ENCODE results near the gene CARD9. TPM values are rescaled to one million over a fixed set of nuclear protein-coding genes. Genes with fewer than 3 reads are reported as not detected.
A peak's percentile ranks its signal among the peaks of the same experiment; 100 is the strongest.

Gene CARD9
- total RNA-seq, 1 experiment from 2014 or later, result 5.6 TPM

GRCh38 chr9:136363949-136364748 lies 9.3 kb downstream of the CARD9 start:
- H3K9me3 ChIP-seq (ENCODE audit: control insufficient read depth, low read depth, low read length), result no peaks in the 10 kb centered on the region
- Mint-ChIP-seq H3K36me3 (ENCODE audit: insufficient read depth in 1 of 3, low read depth in 3 of 3) (peaks cover 0 to 10% (median 0%) of the 10 kb centered on the region in 3 experiments; a peak in 3 of 7 replicates), H3K9me3 (no peaks in the 10 kb centered on the region), H3K4me3 (peak overlapping the region; percentile 64 to 82; a peak in 4 of 5 replicates), H3K4me1 (peaks cover 3 to 5% of the 10 kb centered on the region in 2 experiments; a peak in 1 of 4 replicates), H3K27ac (no peak overlapping the region), H3K27me3 (ENCODE audit: low read depth) (peaks cover 1% of the 10 kb centered on the region; the same call in 1 of the 2 replicates)
- peak; percentile 4; the same call in 1 of the 3 replicates for TF ChIP-seq CTCF (conservative IDR thresholded peaks at IDR 0.05)
- no peak overlapping the region for H2BK12ac ChIP-seq (ENCODE audit: insufficient read length, low read depth, low read length)
- H2AK5ac ChIP-seq (ENCODE audit: insufficient read length, low read length), result no peak overlapping the region
- no peaks in the 10 kb centered on the region for H3K23me2 ChIP-seq (ENCODE audit: insufficient read length, low read depth, low read length, poor library complexity, severe bottlenecking)
- no peak overlapping the region for H3K56ac ChIP-seq (ENCODE audit: insufficient read length, low read depth, low read length)
- H3K14ac ChIP-seq (ENCODE audit: insufficient read depth, low read length), result no peak overlapping the region
- no peak overlapping the region for H2BK5ac ChIP-seq (ENCODE audit: insufficient read length, low read length)
- no peak overlapping the region for H2BK15ac ChIP-seq (ENCODE audit: low read depth, low read length)
- no peak for DNase-seq
- no peak overlapping the region for H3K18ac ChIP-seq (ENCODE audit: insufficient read length, low read depth, low read length)
- WGBS (ENCODE audit: extremely low coverage, insufficient read length, low lambda C conversion rate), result no CpG with 5 or more reads among the region's 54 CpGs
- H3K4me2 ChIP-seq (ENCODE audit: insufficient read depth, insufficient read length, low read length), result no peak overlapping the region
- H3K79me1 ChIP-seq (ENCODE audit: insufficient read depth, low read depth, low read length, poor library complexity, severe bottlenecking), result no peaks in the 10 kb centered on the region
- H4K5ac ChIP-seq (ENCODE audit: insufficient read length, low read depth, low read length), result no peak overlapping the region
- no peak overlapping the region for H2BK120ac ChIP-seq (ENCODE audit: low read depth, low read length, poor library complexity, severe bottlenecking)
- H3K9ac ChIP-seq (ENCODE audit: extremely low read depth, insufficient read length, low read length), result no peak overlapping the region
- H3K4ac ChIP-seq (ENCODE audit: low read depth, low read length), result no peak overlapping the region
- no peak overlapping the region for H2BK20ac ChIP-seq (ENCODE audit: low read depth, low read length, poor library complexity, severe bottlenecking)
- no peak overlapping the region for H3T11ph ChIP-seq (ENCODE audit: low read length)
- H4K8ac ChIP-seq (replicated peaks; ENCODE audit: insufficient read length, low read depth, low read length), result no peak overlapping the region
- no peak overlapping the region for H2AFZ ChIP-seq (ENCODE audit: low read length)
- no peaks in the 10 kb centered on the region for H4K20me1 ChIP-seq (ENCODE audit: control insufficient read depth, insufficient read depth, insufficient read length)
- H3K27ac ChIP-seq (ENCODE audit: insufficient read length, low read depth, low read length), result no peak overlapping the region
- H3K23ac ChIP-seq (ENCODE audit: insufficient read length, low read depth, low read length), result no peak overlapping the region
- H3K79me2 ChIP-seq (ENCODE audit: insufficient read depth, low read length), result no peaks in the 10 kb centered on the region
- no peak overlapping the region for H4K91ac ChIP-seq (ENCODE audit: insufficient read length, low read depth, low read length)
- no peaks in the 10 kb centered on the region for H3K27me3 ChIP-seq (ENCODE audit: insufficient read depth, low read length)
- H3K4me1 ChIP-seq (ENCODE audit: insufficient read depth, low read length), result no peaks in the 10 kb centered on the region

Data from H9 (cell line).